Raji (cell line): ENCODE results near the gene DSP.

ENCODE experiments used
- POLR2A ChIP-seq: IDR thresholded peaks from 2 replicates; pipeline ENCODE4 v1.6.1; 2011; ENCODE audit warnings: low read depth, low read length, control low read depth; ENCODE audit not compliant: insufficient read depth

DSP gene

DNA sequence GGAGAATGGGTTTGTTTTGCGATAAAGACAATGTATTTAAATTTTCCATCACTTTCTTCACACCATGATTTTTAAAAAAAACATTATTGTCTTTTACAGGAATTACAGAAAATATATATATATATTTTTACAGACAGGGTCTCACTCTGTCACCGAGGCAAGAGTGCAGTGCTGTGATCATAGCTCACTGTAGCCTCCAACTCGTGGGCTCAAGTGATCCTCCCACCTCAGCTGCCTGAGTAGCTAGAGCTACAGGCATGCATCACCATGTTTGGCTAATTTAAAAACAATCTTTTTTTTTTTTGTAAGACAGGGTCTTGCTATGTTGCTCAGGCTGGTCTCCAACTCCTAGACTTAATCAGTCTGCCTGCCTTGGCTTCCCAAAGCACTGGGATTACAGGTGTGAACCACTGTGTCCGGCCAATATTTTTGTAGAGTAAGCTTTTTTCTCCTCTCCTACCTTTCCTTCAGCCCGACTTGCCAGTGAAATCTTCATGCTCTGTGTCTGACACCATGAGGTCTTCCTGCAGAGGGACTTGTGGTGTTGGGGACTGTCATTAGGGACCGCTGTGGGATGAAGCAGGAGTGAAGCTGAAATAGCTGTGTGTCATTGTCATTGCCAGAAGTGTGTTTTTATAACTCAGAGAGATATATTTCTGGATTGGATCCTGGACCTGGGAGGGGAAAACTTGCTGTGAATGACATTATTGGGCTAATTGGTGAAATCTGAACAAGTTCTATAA, 13.2 kb downstream of the DSP start:
- no peak for TF ChIP-seq POLR2A

DNA sequence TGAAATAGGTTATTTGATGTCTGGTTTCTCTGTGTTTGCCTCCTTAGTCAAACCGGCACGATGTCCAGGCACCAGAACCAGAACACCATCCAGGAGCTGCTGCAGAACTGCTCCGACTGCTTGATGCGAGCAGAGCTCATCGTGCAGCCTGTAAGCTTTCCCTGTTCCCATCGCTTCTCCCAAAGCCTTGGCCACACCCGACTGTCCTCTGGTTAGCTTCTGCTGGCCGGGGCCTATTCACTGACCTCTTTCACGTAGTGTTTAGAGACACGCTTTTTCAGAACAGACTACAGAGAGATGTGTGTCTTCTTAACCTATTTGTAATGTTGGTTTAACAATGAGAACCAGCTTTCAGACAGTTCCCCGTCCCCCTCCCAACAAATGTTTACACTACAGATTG, 14.2 kb downstream of the DSP start:
- no peak for TF ChIP-seq POLR2A

DNA sequence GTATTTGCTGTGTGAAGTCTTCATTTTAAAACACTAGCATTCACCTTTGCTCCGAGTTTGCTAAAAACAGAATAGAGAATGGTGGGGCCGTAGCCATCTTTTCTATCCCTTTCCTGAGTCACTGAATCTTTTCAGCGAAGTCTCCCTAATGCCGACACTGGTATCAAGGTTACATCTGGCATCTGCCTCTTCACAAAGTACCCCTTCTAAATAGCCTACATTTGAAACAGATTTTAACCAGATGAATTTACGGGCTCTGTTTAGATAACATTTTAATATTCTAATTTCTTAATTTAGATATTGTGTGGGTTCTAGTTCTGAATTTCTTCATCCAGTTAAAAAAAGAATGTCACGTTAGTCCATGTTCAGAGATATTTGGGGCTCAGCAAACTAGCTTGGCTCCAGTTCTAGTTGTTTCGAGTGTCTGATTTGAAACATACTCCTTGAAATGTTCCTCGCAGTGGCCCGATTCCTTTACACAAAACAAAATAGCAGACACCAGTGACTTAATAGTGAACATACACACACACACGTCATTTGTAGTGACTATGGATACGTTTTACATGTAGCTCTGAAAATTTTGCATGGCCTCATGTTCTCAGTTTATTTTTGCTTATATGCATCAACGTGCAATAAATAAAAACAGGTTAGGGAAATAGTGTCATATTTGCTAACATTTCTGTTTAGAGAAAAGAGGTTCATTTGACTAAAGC, 15.1 kb downstream of the DSP start:
- no peak for TF ChIP-seq POLR2A

DNA sequence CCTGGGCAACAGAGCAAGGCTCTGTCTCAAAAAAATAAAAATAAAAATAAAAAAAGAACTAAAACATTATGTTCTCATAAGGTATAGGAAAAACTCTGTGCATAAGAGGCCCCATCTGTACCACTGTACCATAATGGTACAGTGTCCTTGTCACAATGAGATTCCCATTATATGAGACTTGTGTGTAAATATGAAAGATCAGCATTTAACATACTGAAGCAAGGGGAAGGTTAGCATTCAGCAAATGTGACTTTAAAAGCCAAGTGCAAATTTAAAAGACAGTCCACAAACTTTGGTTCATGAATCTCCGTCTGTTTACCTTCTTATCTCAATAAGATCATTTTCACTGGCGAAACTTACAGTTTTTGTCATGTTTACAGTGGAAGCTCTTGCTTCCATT, 16.2 kb downstream of the DSP start:
- no peak for TF ChIP-seq POLR2A

DNA sequence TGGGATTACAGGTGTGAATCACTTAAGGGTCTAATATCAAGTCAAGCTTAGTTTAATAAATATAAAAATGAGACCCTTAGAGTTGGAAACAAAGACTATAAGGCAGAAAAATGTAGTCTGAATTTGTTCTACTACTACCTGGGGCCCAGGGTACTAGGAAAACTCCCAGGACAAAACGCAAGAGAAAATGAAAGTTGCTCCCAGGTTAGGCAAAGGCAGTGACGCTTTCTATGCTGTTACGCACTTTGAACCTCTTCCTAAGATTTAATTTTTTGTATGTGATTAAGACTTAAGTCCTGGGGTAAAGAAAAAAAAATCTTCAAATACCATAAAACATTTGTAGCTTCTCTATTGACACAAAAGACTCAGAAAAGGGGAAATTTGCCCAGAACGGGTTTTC, 17.3 kb downstream of the DSP start:
- no peak for TF ChIP-seq POLR2A

DNA sequence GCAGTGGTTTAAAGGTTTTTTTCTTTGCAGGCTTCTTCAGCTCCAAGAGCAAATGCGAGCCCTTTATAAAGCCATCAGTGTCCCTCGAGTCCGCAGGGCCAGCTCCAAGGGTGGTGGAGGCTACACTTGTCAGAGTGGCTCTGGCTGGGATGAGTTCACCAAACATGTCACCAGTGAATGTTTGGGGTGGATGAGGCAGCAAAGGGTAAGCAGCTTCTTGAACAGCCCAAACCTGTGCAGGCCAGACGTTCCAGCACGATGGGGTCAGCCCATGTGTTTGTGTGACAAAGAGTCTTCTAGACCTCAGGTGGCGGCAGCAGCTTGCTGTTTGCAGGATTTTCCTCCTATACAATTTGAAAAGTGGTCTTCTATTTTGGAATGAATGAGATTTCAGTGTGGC, 17.7 kb downstream of the DSP start:
- TF ChIP-seq POLR2A = no peak

DNA sequence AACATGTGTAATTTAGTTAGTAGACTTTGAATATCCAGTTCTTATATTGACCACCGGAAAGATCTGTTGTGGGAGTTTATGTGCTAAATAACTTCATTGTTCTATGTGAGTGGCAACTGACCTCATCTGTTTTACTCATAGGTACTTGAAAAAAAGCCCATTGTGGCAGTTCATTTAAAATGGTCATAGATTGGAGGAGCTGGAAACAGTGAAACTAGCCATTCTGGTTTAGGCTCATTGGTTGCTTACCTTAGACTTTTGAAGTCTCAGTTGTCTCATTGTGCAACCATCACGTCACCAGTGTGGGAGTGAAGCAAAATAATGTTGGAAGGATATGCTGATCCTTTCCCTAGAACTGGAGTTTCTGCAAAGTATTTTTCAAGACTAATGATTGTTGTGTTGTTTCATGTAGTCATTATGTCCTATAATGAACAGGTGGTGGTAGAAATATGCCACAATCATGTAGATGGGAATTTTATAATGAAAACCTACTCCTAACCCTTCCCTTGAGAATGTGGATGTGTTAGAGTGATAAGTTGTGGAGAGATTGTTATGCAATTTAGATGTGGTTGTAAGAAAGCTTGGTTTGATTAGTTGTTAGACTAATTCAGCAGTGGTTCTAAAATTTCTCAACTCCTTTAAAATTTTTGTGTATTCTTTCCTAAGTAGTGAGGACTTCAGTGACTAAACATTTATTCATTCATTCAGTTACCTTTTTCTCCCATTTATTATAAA, 18.3 kb downstream of the DSP start:
- no peak for TF ChIP-seq POLR2A

DNA sequence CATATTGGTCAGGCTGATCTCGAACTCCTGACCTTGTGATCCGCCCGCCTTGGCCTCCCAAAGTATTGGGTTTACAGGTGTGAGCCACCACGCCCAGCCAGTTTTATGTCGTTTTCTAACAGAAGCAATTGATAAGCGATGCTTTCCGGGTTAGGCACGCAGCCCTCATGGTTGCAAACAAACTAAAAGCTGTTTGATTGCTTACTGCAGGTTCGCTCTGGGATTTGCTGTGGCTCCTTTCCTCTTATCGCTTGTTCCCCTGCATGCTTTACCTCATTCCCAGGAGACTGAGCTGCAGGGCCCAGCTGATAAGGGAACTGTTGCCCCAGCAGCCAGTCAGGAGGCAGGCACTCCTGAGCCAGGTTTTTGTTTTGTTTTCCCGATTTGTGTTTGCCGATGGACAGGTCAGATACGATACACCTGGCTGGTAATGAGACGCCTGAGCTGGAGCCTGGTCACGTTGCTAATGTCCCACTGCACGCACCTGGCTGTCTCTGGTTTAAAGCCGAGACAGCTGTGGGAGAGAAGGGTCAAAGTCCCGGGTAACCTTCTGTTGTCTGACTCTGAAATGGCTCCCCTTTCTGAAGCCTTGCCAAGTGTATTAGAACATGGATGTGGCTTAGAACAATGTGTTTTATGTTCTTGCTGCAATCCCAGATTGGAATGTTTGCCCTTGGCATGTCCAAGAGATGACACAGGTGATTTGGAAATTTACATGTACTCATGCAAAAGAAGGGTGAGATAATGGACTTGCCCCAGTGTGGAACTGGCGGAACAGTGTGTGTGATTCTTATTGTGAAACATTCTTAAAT, 19.9 kb downstream of the DSP start:
- no peak for TF ChIP-seq POLR2A

DNA sequence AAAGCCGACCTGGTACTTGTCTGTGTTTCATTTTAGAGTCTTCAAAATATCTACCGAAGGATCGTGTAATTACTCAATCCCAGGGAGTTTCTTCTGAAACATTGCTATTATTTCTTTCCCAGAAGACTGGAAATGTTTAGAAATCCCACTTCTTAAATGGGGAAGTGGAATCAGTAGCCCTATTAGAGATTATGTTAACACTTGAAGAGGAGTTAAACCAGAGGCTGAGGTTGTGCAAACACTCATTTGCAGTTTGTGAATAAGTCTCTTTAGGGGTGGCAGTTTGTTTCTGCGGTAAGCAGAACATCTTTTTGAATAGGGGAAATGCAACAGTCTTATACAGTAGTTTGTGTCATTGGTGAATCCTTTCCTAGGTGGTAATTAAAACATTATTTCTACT, 21.3 kb downstream of the DSP start:
- no peak for TF ChIP-seq POLR2A

DNA sequence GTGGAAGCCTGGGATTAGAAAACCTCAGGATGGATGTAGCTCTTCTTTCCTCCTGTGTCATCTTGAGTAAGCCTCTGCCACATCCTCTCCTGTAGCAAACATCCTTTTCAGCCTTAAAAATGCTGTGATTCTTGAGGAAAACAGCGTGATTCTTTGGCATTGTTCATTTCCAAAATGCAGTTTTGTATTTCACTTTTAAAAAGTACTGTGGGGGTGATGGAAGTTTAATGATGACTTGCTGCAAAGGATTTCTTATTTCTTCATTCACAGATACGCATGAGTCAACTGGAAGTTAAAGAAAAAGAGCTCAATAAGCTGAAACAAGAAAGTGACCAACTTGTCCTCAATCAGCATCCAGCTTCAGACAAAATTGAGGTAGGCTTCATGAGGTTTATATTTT, 24.6 kb downstream of the DSP start:
- no peak for TF ChIP-seq POLR2A

DNA sequence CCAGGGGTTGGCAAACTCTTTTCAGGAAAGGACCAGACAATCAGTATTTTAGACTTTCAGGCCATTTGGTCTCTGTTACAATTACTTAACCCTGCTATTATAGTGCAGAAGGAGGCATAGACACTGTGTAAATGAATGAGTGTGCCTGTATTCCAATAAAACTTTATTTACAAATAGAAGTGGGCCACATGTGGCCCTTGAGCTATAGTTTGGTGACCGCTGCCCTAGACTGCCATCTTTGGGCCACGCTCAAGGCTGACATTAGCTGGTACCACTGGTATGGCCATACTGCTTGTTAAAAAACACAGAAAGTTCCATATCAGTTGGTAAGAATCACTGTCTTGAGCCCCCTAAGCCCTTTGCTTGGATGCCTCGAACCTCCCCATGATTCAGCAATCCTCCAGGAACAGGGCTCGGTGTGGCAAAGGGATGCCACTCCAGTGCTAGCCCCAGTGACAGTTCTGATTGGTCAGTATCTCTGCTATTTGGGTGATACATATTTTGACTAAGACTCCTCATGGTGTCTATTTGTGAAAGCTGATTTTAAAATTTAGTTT, 25.2 kb downstream of the DSP start:
- TF ChIP-seq POLR2A = no peak

DNA sequence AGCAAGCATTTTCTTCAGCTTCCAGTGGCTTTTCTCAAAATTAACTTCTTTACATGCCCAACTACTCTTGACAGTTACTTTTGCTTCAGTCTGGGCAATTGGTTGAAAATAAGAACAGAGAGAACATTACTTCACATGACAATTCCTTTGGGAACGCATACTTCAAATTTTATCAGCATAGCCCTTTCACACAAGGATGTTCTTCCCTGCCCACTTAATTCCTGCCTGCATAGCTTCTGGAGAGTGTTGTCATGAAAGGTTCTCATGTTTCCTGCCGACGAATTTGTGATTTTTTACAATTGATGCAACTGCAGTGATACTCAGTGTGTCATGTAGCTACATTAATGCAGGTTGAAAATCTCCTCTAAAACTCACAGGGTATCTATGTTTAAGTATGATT, 26.6 kb downstream of the DSP start:
- no peak for TF ChIP-seq POLR2A

DNA sequence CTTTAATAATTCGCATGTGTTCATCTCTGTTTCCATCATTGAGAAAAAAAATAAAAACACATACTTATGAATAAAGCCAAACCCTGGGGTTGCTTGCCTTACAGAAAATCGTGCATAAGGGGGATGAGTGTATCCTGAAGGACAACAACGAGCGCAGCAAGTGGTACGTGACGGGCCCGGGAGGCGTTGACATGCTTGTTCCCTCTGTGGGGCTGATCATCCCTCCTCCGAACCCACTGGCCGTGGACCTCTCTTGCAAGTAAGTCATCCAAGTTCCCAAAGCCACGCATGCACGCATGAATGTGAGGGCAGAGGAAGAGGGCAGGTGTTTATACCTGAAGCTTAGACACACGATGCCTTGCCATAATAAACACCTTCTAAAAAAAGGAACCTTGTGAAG, 27.6 kb downstream of the DSP start:
- no peak for TF ChIP-seq POLR2A

DNA sequence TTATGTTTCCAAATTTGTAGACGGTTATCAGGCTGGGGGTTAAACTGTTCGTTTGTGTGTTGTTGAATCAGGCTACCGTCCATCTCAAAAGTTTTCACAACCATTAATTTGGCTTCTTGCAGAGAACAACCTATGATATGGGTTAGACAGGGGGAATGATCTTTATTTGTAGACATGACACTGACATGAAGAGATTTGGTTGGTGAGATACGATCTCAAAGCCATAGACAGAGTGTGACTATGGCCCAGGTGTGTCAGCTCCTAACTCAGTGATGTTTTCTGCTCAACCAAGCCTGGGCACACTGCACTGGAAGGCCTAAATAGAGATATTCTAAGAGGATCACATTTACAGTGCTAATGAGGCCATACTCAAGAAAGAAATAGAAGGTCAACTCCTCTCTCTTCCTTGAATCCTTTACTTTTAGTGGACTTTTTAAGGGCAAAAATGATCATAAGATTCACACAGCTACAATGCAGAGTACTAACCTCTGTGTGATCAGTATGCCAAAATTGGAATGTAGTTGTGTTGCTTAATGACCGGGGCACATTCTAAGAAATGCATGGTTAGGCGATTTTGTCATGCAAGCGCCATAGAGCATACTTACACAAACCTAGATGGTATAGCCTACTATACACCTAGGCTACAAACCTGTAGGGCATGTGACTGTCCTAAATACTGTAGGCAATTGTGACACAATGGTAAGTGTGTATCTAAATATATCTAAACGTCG, 30.9 kb downstream of the DSP start:
- no peak for TF ChIP-seq POLR2A

DNA sequence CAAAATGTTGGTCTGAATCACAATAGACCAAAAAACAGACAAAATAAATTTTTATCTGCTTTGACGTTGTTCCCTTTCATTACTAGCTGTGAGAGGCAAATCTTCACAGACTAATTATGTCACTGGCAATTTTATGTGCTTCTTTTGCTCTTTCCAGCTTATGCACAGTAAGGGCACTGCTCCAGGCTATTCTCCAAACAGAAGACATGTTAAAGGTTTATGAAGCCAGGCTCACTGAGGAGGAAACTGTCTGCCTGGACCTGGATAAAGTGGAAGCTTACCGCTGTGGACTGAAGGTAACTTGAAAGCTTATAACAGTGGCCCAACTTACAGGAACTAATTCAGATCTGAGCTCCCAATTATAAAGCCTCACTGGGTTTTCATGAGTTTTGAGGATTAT, 33.0 kb downstream of the DSP start:
- no peak for TF ChIP-seq POLR2A

DNA sequence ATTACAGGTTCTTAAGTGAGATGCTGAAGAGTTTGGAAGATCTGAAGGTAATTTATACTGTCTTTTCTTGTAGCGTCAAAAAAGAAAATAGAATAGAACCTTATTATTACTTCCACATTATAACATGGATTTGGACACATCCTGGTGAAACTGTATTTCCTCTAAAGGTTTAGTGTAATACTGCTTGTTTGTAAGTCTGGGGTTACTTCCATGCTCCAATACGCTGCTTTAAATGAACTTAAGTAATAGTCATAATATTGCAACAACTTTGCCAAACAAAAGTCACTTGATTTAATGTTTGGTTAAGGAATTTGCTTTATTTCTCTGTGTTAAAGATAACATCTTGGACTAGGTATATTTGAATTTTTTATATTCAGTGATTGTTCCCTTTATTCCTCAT, 37.0 kb downstream of the DSP start:
- no peak for TF ChIP-seq POLR2A
